Measurements from ENCODE around the gene MPZL3.

DNA sequence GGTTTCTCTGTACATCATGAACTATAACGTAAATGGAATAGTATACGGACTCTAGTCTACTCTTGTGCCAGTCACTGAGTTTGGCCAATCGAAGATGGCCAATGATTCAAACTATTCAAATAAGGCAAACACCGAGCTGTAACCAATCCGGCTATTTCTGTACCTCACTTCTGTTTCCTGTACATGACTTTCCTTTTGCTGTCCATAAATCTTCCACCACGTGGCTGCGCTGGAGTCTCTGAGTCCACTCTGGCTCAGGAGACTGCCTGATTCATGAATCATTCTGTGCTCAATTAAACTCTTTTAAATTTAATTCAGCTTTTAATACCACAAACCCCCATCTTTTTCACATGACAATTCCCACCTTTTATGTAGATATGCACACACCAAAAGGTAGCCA, 25.9 kb downstream of the MPZL3 start:
- no peak for TF ChIP-seq POLR2AphosphoS5 (IDR thresholded peaks at IDR 0.05; ENCODE audit: low read depth, low read length)
- TF ChIP-seq TAF1 (IDR thresholded peaks at IDR 0.05; ENCODE audit: low read depth, low read length) = no peak
- TF ChIP-seq POLR2A (IDR thresholded peaks at IDR 0.05; ENCODE audit: low read depth, low read length) = no peak
- no peak for TF ChIP-seq POU2F2 (IDR thresholded peaks at IDR 0.05; ENCODE audit: low read depth, low read length)
- no peak for TF ChIP-seq SPI1 (IDR thresholded peaks at IDR 0.05; ENCODE audit: low read depth, low read length)
- TF ChIP-seq PAX5 (IDR thresholded peaks at IDR 0.05; ENCODE audit: insufficient read depth, low read length, severe bottlenecking) = no peak
